AG04449 (cell line): ENCODE data around the gene DNAJB4.

ENCODE experiments used
- CTCF ChIA-PET: fragments of 350-600 bp; formaldehyde crosslinking; extraction: SDS; loops from one replicate; lab custom pipeline; 2021; ENCODE audit warnings: antibody characterized with exemption; lab: Yijun Ruan, JAX
- POLR2A ChIA-PET: fragments of 400-600, 350-600 bp; formaldehyde crosslinking; extraction: SDS; loops from one replicate; lab custom pipeline; 2020; ENCODE audit warnings: antibody characterized with exemption, inconsistent platforms; lab: Yijun Ruan, JAX
- DNase-seq: peaks from one replicate; pipeline ENCODE4 v3.0.0-alpha.2; 2010; ENCODE audit warnings: low read depth, low spot score
- H3K4me3 ChIP-seq: 2 replicates; pipeline ENCODE4 v1.5.1; 2011; ENCODE audit warnings: low read depth, mild to moderate bottlenecking, control low read depth, low read length
- CTCF ChIP-seq: IDR thresholded peaks from one replicate; pipeline ENCODE4 v1.5.1; 2011; ENCODE audit warnings: mild to moderate bottlenecking, moderate library complexity, low read length, control low read depth, inconsistent platforms; ENCODE audit not compliant: insufficient read depth; ENCODE audit errors: missing control alignments

DNAJB4 gene

GRCh38 chr1:78045563-78045925 is 40.8 kb downstream of the DNAJB4 start:
- ChIA-PET CTCF (no interaction called here), POLR2A (no interaction called here)
- no peak for TF ChIP-seq CTCF
- H3K4me3 ChIP-seq: peak overlapping the region; percentile 59
- no peak for DNase-seq

- POLR2A ChIA-PET: no interaction called here
- no peak for DNase-seq
- peak within 1 kb of the TSS; percentile 59 for H3K4me3 ChIP-seq
- TF ChIP-seq CTCF: no peak
- CTCF ChIA-PET: interaction anchor here (0.6 to 1.6 kb wide), 3 partner anchors 10 to 45 kb away, joined by 3 to 6 read pairs (median 3); no protein-coding TSS in a partner anchor
These were observed 41.4 kb downstream of the DNAJB4 start, which contains the start of gene GIPC2 for GRCh38 chr1:78045926-78046778. Gene GIPC2 (plus strand): TSS chr1:78045966. CDS start chr1:78046095, 129 bp downstream.

- POLR2A ChIA-PET: no interaction called here
- no peak for DNase-seq
- H3K4me3 ChIP-seq: no peak overlapping the region
These were observed 42.4 kb downstream of the DNAJB4 start for GRCh38 chr1:78047106-78047505.

GRCh38 chr1:78047631-78048030 is 42.9 kb downstream of the DNAJB4 start:
- no peak for DNase-seq
- POLR2A ChIA-PET: no interaction called here
- TF ChIP-seq CTCF: no peak
- CTCF ChIA-PET: interaction anchor here (0.6 to 1.6 kb wide), 3 partner anchors 8 to 15 kb away, joined by 3 to 6 read pairs (median 4); no protein-coding TSS in a partner anchor
- H3K4me3 ChIP-seq: no peak overlapping the region

More at GRCh38 chr1:78047106-78047505, 42.4 kb downstream of the DNAJB4 start:
- CTCF ChIA-PET: interaction anchor here (0.6 to 1.6 kb wide), 4 partner anchors 9 to 45 kb away, joined by 3 to 6 read pairs (median 3); no protein-coding TSS in a partner anchor
- no peak for TF ChIP-seq CTCF

GRCh38 chr1:78048446-78048845 is 43.7 kb downstream of the DNAJB4 start:
- ChIA-PET POLR2A (no interaction called here), CTCF (interaction anchor here (1.4 kb wide), 1 partner anchor 11 kb away, joined by 4 read pairs; no protein-coding TSS in a partner anchor)
- TF ChIP-seq CTCF: no peak
- no peak overlapping the region for H3K4me3 ChIP-seq
- DNase-seq: no peak

GRCh38 chr1:78049396-78049795 is 44.7 kb downstream of the DNAJB4 start:
- POLR2A ChIA-PET: no interaction called here
- no peak for DNase-seq
- CTCF ChIA-PET: interaction anchor here (1.8 kb wide), 1 partner anchor 16 kb away, joined by 4 read pairs; no protein-coding TSS in a partner anchor
- no peak for TF ChIP-seq CTCF
- H3K4me3 ChIP-seq: no peak overlapping the region
